Prostate gland (tissue), 2 donors: ENCODE data around the gene ZSWIM5. TPM values are rescaled to one million over a fixed set of nuclear protein-coding genes. Genes with fewer than 3 reads are reported as not detected.

Experiments
- DNase-seq: peaks from one replicate; pipeline ENCODE4 v3.0.0-alpha.2; 2019; ENCODE audit warnings: low spot score
- H3K27ac ChIP-seq, 2 donors: fragments of 200-600 bp; sonication (generic); 2 replicates each; pipeline ENCODE4 v1.5.1; 2017 to 2019
- H3K27me3 ChIP-seq: fragments of 200-600 bp; sonication (generic); replicated peaks from 2 replicates; pipeline ENCODE4 v1.5.1; 2019; ENCODE audit not compliant: insufficient read depth
- H3K36me3 ChIP-seq, 2 donors: fragments of 200-600 bp; sonication (generic); 1 replicate in 1 of 2; 2 replicates in 1 of 2; pipeline versions ENCODE4 v1.5.1 to v1.8.1; 2017 to 2019
- H3K4me1 ChIP-seq: fragments of 200-600 bp; sonication (generic); replicated peaks from 2 replicates; pipeline ENCODE4 v1.5.1; 2019
- H3K4me3 ChIP-seq, 2 donors: fragments of 200-600 bp; sonication (generic); 2 replicates each; pipeline ENCODE4 v1.5.1; 2017 to 2019
- H3K9me3 ChIP-seq: fragments of 200-600 bp; sonication (generic); 2 replicates; pipeline ENCODE4 v1.5.1; 2017
- POLR2A ChIP-seq: fragments of 450-650 bp; IDR thresholded peaks from one replicate; pipeline ENCODE4 v1.6.1; 2016; ENCODE audit warnings: antibody characterized with exemption, mild to moderate bottlenecking
- POLR2AphosphoS5 ChIP-seq: sonication (generic); formaldehyde crosslinking; IDR thresholded peaks from one replicate; pipeline ENCODE4 v1.6.1; 2017; ENCODE audit warnings: antibody characterized with exemption
- WGBS: methylation state at CpG from one replicate; pipeline ENCODE4 v1.1.5; 2018; 5-methylcytosine and 5-hydroxymethylcytosine counted together
- intact Hi-C: fragments of 100-400 bp; cut with DNase I; formaldehyde crosslinking; loops from one replicate; pipeline ENCODE4 v1.14.2; 2022
- total RNA-seq, 2 donors: library from RNA; depleted of rRNA; stranded (reverse); fragments of >200 nt; gene quantifications; one replicate each; pipeline ENCODE4 v1.1.0, GENCODE V29; 2016
- TF ChIP-seq, protein P1 (sequence below), 4 experiments: fragments of 200-600 bp in 2 of 4; fragments of 450-650 bp in 2 of 4; sonication (generic) in 2 of 4; IDR thresholded peaks; 1 replicate in 3 of 4; 2 replicates in 1 of 4; pipeline ENCODE4 v1.5.1; 2016 to 2019; ENCODE audit warnings: antibody characterized with exemption in 4 of 4, mild to moderate bottlenecking in 2 of 4, moderate library complexity in 2 of 4

ZSWIM5 gene
- total RNA-seq, 2 donors from 2014 or later = 7.2 to 18.6 TPM

GRCh38 chr1:45011837-45012638 is 194.4 kb downstream of the ZSWIM5 start, which contains the start of gene UROD:
UROD (plus strand) TSS chr1:45012254; CDS start chr1:45012266, 12 bp downstream.
- peak within 1 kb of the TSS; percentile 74 to 89 for H3K4me3 ChIP-seq
- peak within 1 kb of the TSS; percentile 71 to 75 for H3K27ac ChIP-seq
- H3K4me1 ChIP-seq = peaks cover 16% of the 10 kb centered on the region
- TF ChIP-seq, protein P1, sequence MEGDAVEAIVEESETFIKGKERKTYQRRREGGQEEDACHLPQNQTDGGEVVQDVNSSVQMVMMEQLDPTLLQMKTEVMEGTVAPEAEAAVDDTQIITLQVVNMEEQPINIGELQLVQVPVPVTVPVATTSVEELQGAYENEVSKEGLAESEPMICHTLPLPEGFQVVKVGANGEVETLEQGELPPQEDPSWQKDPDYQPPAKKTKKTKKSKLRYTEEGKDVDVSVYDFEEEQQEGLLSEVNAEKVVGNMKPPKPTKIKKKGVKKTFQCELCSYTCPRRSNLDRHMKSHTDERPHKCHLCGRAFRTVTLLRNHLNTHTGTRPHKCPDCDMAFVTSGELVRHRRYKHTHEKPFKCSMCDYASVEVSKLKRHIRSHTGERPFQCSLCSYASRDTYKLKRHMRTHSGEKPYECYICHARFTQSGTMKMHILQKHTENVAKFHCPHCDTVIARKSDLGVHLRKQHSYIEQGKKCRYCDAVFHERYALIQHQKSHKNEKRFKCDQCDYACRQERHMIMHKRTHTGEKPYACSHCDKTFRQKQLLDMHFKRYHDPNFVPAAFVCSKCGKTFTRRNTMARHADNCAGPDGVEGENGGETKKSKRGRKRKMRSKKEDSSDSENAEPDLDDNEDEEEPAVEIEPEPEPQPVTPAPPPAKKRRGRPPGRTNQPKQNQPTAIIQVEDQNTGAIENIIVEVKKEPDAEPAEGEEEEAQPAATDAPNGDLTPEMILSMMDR (IDR thresholded peaks at IDR 0.05) = peak in 2 of 4 experiments; percentile 6 to 11
- TF ChIP-seq POLR2AphosphoS5 (peak; percentile 98), POLR2A (peak; percentile 33)
- peaks cover 9 to 11% of the 10 kb centered on the region in 2 donors for H3K36me3 ChIP-seq
- intact Hi-C loops = loop anchor here (2.0 to 5.0 kb wide), 4 partner anchors 175 to 480 kb away; partner anchors contain the start of genes RPS8 and TESK2
- WGBS = under 1% methylated on average over 21 of the region's 21 CpGs
- no peaks in the 10 kb centered on the region for H3K9me3 ChIP-seq
- peak; percentile 92 for DNase-seq
- no peaks in the 10 kb centered on the region for H3K27me3 ChIP-seq

DNA sequence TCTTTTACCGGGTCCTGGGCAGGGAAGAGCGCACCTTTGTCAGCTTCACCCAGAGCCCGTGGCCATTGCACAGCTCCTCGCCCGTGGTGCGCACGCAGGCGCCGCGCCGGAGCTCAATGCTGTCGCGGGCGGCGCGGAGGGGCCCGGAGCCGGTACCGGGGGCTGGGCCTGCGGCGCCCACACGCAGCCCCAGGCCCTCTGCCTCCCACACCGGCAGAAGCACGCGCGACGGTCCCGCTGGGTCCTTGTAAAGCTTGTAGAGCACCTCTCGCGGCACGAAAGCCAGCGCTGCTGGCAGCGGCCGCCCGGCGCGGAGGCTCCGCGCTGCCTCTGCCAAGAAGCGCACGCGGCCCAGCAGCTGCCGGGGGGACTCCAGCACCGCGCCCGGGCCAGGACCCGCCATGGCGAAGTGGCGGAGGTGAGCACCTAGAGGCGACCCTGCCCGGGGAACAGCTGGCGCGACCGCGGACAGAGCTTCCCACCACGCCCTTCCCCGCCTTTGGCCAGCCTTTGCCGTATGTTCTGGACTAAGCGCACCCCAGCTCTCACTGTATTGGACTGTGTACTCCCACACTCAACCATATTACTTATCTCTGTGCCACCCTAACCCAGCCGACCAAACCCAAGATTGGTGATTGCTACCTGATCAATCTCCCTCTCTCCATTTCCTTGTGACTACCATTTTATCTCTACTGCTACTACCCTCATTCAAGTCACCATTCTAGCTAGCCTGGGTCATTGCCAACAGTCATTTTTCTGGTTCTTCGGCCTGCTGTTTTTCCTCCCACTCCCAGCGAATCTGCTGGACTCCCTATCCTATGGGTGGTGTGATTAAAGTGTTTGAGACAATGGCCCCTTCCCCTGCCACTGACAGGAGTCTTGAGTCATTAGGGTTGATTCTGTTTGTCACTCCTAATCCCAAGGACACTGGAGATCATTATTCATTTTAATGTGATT is 195.3 kb downstream of the ZSWIM5 start, which contains the start of gene HECTD3:
Gene HECTD3, minus strand, starts transcription at position 470 of the 957 bp plus-strand sequence. Its CDS starts 67 bp downstream, at position 403.
- Histone ChIP-seq H3K27ac (peak within 1 kb of the TSS; percentile 71 to 75), H3K36me3 (peaks cover 9 to 16% of the 10 kb centered on the region in 2 donors), H3K9me3 (no peaks in the 10 kb centered on the region), H3K4me3 (peak within 1 kb of the TSS; percentile 74 to 89), H3K4me1 (peaks cover 16% of the 10 kb centered on the region), H3K27me3 (no peaks in the 10 kb centered on the region)
- DNase-seq = peak; percentile 77
- TF ChIP-seq POLR2AphosphoS5 (peak; percentile 26), POLR2A (no peak)
- WGBS = under 1% methylated on average over 41 of the region's 62 CpGs
- intact Hi-C loops = loop anchor here (5.0 kb wide), 3 partner anchors 174 to 481 kb away; partner anchors contain the start of genes RPS8 and TESK2

DNA sequence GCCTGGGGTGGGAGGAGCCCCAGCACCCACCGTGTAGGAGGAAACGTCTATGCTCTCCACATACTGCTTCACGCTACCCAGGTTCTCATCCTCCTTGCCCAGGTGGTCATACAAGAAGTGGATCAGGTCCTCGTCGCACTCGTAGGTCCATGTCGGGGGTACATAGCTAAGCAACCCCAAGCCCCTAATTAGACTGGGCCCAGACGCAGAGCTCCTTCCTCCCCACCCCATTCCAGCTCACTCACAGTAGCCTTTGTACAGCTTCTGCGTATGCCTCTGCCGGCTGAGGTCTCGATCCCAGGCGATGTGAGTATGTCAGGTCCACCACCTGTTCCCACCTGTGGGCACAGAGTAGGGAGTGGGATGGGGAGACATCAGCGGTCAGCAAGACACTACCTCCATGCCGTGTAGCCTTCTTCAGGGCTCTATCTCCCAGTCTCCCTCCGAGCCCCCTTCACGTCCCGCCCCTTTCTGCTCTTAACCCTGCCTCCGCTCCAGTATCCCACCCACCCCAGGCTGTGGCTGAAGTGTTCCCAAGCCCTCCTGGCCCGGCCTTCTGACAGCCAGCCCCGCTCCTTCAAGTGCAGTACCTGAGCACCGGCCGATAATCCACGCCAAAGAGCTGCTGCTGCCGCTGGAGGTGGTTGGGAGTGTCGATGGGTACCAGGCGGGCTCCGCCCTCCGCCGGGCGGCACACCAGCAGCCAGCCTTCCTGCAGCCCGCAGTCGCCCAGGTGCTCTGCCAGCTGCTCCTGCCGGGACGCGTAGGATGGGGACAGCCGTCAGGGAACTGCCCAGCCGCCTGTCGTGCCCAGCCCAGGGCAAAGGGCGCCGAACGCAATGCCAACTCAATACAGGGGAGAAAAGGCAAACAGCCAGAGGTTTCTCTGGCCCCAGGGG is 196.2 kb downstream of the ZSWIM5 start:
- 14% methylated on average over 36 of the region's 41 CpGs for WGBS
- DNase-seq = no peak
- TF ChIP-seq POLR2AphosphoS5 (no peak), POLR2A (no peak)
- TF ChIP-seq, protein P1 (IDR thresholded peaks at IDR 0.05) = no peak
- peaks cover 16% of the 10 kb centered on the region for H3K4me1 ChIP-seq
- peaks cover 11 to 16% of the 10 kb centered on the region in 2 donors for H3K36me3 ChIP-seq
- intact Hi-C loops = loop anchor here (5.0 kb wide), 3 partner anchors 173 to 482 kb away; partner anchors contain the start of genes RPS8 and TESK2
- H3K27me3 ChIP-seq = no peaks in the 10 kb centered on the region
- H3K27ac ChIP-seq = peak overlapping the region; percentile 71 to 75
- H3K4me3 ChIP-seq = peak overlapping the region; percentile 74 to 89
- H3K9me3 ChIP-seq = no peaks in the 10 kb centered on the region

- peak overlapping the region in 1 of 2 donors; percentile 74 for H3K4me3 ChIP-seq
- H3K4me1 ChIP-seq = peaks cover 16% of the 10 kb centered on the region
- no peak for DNase-seq
- no peaks in the 10 kb centered on the region for H3K9me3 ChIP-seq
- no peaks in the 10 kb centered on the region for H3K27me3 ChIP-seq
- H3K36me3 ChIP-seq = peaks cover 11 to 22% of the 10 kb centered on the region in 2 donors
- intact Hi-C loops = no loop called here
- 91% methylated on average over 11 of the region's 11 CpGs for WGBS
- TF ChIP-seq, protein P1 (IDR thresholded peaks at IDR 0.05) = no peak
- no peak for TF ChIP-seq POLR2A
- TF ChIP-seq POLR2AphosphoS5 = no peak
- H3K27ac ChIP-seq = no peak overlapping the region
Measured at GRCh38 chr1:45009296-45009865, 197.0 kb downstream of the ZSWIM5 start.
